GM12865 (cell line): ENCODE results near the gene MYRFL.

Experiments used
- DNase-seq: peaks from one replicate; pipeline ENCODE4 v3.0.0; 2010; ENCODE audit warnings: low read depth
- H3K4me3 ChIP-seq: 2 replicates; pipeline ENCODE4 v1.5.1; 2011; ENCODE audit warnings: mild to moderate bottlenecking, low read depth, low read length, control low read depth
- CTCF ChIP-seq: IDR thresholded peaks from 2 replicates; pipeline ENCODE4 v1.5.1; 2011; ENCODE audit warnings: low read length, control low read depth, low read depth, inconsistent platforms; ENCODE audit not compliant: insufficient read depth; ENCODE audit errors: missing control alignments

The MYRFL gene

GRCh38 chr12:69998011-69998410 lies 173.0 kb downstream of the MYRFL start:
- TF ChIP-seq CTCF: no peak
- no peak for DNase-seq
- H3K4me3 ChIP-seq: no peak overlapping the region

GRCh38 chr12:69998922-69999321 lies 173.9 kb downstream of the MYRFL start:
- no peak overlapping the region for H3K4me3 ChIP-seq
- no peak for DNase-seq
- no peak for TF ChIP-seq CTCF

GRCh38 chr12:69999561-69999960 lies 174.5 kb downstream of the MYRFL start:
- no peak overlapping the region for H3K4me3 ChIP-seq
- no peak for DNase-seq
- no peak for TF ChIP-seq CTCF

- no peak for TF ChIP-seq CTCF
- H3K4me3 ChIP-seq: no peak overlapping the region
- DNase-seq: no peak
Measured at GRCh38 chr12:70002097-70002911, 177.3 kb downstream of the MYRFL start.

GRCh38 chr12:70002912-70003255 lies 177.9 kb downstream of the MYRFL start:
- H3K4me3 ChIP-seq: no peak overlapping the region
- TF ChIP-seq CTCF: no peak
- no peak for DNase-seq

GRCh38 chr12:70005864-70006618 lies 181.0 kb downstream of the MYRFL start:
- TF ChIP-seq CTCF: no peak
- H3K4me3 ChIP-seq: no peak overlapping the region
- DNase-seq: no peak
